H1 (cell line): ENCODE data around the gene NRXN2.

Source experiments
- FOSL1 ChIP-seq: IDR thresholded peaks from 2 replicates; pipeline ENCODE4 v1.6.1; 2011; ENCODE audit warnings: mild to moderate bottlenecking, low read depth, low read length, moderate library complexity; ENCODE audit not compliant: insufficient read depth
- RNF2 ChIP-seq: fragments of 200-900, 300-1000 bp; sonication (generic); IDR thresholded peaks from 2 replicates; pipeline ENCODE4 v1.7.1; 2016; ENCODE audit warnings: borderline replicate concordance, low read depth, mild to moderate bottlenecking, antibody characterized with exemption, low read length; ENCODE audit not compliant: poor library complexity, severe bottlenecking; ENCODE audit errors: missing control alignments
- SIX5 ChIP-seq: IDR thresholded peaks from 2 replicates; pipeline ENCODE4 v1.6.1; 2011; ENCODE audit warnings: mild to moderate bottlenecking, low read depth, low read length

DNA sequence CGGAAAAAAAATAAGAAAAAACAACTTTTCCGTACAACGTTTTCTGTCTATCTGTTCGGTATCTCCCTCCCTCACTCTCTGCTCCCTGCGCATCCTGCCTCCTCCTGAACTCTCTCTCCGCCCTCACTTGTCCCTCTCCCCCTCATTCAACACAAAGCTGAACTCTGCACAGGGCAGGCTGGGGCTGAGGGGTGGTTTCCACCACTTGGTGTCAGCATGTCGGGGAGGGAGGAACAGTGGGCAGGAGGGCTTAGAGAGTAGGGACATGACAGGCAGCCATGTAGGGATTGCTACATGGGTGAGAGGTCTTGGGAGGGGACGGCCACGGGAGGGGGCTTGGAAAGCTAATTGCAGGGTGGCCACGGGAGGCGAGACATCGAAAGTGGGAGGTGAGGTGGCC is 114.4 kb downstream of the NRXN2 start:
- TF ChIP-seq FOSL1 (no peak), SIX5 (no peak), RNF2 (no peak)
